Adipose tissue (tissue), 3 donors: ENCODE measurements around the gene MMP24OS. TPM values are rescaled to one million over a fixed set of nuclear protein-coding genes. Genes with fewer than 3 reads are reported as not detected.
"Not testable (repeated sequence)": the region's sequence is repeated elsewhere in the genome, so short reads cannot be mapped to it uniquely, and the experiment has no call there.

ENCODE experiments used
- H3K27ac ChIP-seq: one replicate; pipeline ENCODE4 v1.5.1; 2013; ENCODE audit warnings: low read depth, low read length
- WGBS, 3 donors: extraction: QIAGEN DNeasy Blood & Tissue Kit; methylation state at CpG; one replicate each; pipeline ENCODE4 v1.1.7; 2013; 5-methylcytosine and 5-hydroxymethylcytosine counted together
- polyA plus RNA-seq, 3 donors: library from polyadenylated mRNA; stranded (reverse); fragments of 200-250 nt; gene quantifications; one replicate each; pipeline ENCODE4 v1.2.3, GENCODE V29; 2013
- donor health status: healthy with polysubstance abuse.
- donor health status: Bipolar disorder and iron deficiency.
- donor health status: healthy.

MMP24OS gene
- polyA plus RNA-seq, 3 donors = 17.8 to 70.2 (median 57.9) TPM

DNA sequence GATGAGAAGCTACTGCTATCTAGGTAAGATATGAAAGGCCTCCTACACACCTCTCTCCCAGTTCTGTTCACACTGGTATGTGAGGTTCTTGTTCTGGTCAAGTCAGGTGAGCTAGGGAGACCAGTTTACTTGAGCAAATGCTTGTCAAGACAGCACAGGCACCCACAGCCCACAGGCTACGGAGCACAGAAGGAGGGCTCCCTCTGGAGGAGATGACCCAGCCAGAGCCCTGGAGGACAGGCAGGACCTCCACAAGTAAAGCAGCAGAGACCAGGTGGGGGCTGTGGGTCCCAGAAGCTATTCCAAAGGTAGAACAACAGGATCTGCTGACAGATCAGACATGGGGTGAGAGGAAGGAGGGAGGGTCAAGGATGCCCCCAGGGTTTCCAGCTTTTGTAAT is 13.2 kb downstream of the MMP24OS start:
- 60 to 77% (median 70%) methylated on average over 1 of the region's 1 CpG for WGBS, 3 donors
- no peak overlapping the region for H3K27ac ChIP-seq

DNA sequence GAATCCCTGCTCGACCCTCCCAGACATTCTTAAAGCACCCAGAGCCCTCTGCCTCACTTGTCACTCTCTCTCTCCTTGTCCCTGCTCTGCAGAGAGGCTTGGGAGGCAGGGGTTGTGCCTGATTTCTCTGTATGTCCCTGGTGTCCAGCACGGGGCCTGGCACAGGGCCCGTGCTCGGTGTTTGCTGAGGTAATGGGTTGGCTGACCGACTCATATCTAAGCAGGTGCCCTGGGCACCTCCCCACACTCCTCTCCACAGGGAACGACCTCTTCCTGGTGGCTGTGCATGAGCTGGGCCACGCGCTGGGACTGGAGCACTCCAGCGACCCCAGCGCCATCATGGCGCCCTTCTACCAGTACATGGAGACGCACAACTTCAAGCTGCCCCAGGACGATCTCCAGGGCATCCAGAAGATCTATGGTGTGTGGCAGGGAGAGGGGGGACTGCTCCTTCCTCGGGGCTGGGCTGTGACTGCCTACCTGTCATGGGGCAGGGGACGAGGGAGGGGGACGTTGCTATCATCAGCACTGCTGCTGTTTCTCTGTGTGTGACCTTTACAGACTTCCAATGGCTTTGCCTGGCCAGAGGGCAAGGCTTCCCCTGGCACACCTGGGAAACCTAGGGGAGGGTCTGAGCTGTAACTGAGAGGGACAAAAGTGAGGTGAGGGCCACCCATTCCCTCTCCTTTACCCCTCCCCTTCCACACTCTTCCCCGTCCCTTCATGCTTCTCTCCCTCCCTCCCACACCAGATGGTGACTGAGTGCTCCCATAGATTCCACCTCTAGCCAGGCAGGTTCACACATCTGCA is 14.2 kb downstream of the MMP24OS start:
- H3K27ac ChIP-seq = no peak overlapping the region
- WGBS, 3 donors = 56 to 77% (median 67%) methylated on average over 17 of the region's 17 CpGs

DNA sequence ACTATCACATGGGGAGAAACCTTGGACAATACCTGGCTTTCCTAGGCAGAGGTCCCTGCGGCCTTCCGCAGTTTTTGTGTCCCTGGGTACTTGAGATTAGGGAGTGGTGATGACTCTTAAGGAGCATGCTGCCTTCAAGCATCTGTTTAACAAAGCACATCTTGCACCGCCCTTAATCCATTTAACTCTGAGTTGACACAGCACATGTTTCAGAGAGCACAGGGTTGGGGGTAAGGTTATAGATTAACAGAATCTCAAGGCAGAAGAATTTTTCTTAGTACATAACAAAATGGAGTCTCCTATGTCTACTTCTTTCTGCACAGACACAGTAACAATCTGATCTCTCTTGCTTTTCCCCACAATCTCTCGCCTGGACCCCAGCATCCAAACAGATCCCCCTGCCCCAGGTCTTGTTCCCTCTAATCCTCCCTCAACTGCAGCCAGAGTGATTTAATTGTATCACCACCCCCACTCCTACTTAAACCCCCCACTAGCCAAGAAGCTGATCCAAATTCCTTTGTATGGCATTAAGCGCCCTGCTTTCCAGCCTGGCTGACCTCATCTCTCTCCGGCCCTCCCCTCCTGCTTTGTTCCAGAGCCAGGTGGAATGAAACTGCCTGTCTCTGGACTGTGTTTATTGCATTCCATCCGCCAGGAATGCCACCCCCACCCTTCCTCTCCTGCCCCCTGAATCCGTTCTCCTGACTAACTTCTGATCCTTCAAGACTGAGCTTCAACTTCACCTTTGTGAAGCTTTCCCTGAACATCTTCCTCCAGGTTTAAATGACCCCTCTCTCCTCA is 15.0 kb downstream of the MMP24OS start:
- H3K27ac ChIP-seq = not testable (repeated sequence)
- WGBS, 3 donors = 62 to 70% (median 64%) methylated on average over 5 of the region's 8 CpGs

DNA sequence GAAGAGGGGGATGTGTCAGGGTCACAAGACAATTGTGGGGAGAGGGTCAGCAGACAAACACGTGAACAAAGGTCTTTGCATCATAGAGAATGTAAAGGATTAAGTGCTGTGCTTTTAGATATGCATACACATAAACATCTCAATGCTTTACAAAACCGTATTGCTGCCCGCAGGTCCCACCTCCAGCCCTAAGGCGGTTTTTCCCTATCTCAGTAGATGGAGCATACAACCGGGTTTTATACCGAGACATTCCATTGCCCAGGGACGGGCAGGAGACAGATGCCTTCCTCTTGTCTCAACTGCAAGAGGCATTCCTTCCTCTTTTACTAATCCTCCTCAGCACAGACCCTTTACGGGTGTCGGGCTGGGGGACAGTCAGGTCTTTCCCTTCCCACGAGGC is 15.6 kb downstream of the MMP24OS start:
- H3K27ac ChIP-seq = not testable (repeated sequence)
- 63 to 78% (median 74%) methylated on average over 7 of the region's 10 CpGs for WGBS, 3 donors

DNA sequence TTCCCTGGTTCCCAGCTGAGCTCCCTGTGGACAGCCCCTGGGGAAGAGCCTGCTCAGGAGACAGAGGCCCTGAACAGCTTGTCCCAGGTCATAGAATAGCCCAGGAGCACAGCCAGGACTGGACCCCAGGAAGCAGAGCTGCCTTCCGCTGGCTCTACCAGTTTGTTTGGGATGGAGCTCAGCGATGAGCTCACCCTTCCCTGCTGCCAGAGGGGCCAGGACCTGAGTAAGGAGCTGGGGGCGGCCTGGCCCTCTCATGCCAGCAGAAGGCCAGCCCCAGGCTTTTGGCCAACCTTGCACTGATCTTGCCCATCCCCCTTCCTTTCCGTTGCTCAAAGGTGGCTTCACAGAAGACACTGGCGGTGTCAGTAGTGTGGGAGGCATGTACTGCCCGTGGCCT is 17.5 kb downstream of the MMP24OS start:
- WGBS, 3 donors = 86 to 99% (median 86%) methylated on average over 6 of the region's 6 CpGs
- no peak overlapping the region for H3K27ac ChIP-seq

DNA sequence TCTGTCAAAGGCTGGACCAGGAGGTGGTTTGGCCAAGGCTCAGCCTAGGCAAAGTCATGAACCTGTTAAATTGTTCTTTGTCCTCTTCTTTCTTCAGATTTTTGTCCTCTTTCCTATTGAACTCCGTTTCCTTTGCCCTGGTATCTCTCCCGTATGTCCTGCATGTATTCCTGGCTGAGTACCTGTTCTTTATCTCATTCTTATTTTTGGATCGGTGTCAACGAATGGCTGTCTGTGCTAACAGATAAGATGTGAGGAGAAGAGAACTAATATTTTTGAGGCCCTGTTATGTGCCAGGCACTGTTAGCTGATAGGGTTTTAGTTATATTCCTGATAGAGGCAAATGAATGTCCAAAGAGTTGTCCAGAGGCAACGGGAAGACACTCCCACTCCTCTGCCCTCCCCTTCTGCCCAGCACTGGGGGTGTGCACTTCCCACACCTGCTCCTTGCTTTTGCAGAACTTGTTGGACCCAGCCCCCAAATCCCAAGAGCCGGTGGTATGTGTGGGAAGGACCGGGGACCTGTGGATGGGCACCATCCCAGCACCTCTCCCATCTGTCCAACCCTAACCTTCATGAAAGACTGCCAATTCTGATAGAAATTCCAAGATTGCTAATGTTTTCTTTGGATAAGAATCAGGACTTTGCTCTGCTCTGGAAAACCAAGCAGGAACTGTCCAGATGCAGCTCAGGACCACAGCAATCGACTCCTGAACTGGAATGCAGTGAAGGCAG is 20.6 kb downstream of the MMP24OS start:
- no peak overlapping the region for H3K27ac ChIP-seq
- 36 to 67% (median 63%) methylated on average over 8 of the region's 8 CpGs for WGBS, 3 donors

DNA sequence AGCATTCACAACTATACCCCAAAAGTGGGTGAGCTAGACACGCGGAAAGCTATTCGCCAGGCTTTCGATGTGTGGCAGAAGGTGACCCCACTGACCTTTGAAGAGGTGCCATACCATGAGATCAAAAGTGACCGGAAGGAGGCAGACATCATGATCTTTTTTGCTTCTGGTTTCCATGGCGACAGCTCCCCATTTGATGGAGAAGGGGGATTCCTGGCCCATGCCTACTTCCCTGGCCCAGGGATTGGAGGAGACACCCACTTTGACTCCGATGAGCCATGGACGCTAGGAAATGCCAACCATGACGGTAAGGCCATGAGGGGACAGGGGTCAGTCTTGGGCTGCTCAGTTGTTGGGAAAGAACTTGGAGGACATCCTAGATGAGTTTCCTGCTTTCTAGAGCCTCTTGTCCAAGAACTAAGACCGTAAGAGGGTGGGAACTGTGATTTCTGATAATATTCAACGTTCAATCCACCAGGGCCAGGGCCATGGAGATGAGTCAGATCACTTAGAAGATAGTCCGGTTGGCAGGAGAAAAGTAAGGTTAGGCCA is 23.4 kb downstream of the MMP24OS start:
- 88 to 91% (median 90%) methylated on average over 12 of the region's 12 CpGs for WGBS, 3 donors
- H3K27ac ChIP-seq = no peak overlapping the region

DNA sequence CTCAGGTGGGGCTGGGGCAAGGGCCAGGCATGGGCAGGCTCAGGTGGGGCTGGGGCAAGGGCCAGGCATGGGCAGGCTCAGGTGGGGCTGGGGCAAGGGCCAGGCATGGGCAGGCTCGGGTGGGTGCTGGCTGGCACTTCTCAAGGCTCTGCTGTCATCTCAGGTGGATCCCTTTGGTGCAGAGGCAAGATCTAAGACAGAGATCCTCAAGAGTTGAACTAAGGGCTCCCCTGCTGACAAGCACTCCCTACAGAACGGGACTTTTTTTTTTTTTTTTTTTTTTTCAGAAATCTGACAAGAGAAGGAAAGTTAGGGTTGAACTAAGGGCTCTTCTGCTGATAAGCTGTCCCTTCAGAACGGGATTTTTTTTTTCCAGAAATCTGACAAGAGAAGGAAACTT is 24.9 kb downstream of the MMP24OS start:
- 72 to 81% (median 73%) methylated on average over 3 of the region's 3 CpGs for WGBS, 3 donors
- H3K27ac ChIP-seq = no peak overlapping the region

DNA sequence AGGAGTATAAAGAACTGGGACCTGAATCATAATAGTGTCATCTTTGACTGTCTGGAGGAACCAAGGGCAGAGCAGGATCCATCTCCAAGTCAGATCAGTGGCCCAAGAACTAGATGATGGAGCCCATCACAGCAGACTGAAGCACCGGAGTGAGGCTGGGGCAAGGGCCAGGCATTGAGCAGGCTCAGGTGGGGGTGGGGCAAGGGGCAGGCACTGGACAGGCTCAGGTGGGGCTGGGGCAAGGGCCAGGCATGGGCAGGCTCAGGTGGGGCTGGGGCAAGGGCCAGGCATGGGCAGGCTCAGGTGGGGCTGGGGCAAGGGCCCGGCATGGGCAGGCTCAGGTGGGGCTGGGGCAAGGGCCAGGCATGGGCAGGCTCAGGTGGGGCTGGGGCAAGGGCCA is 25.3 kb downstream of the MMP24OS start:
- WGBS, 3 donors = 93 to 100% (median 93%) methylated on average over 2 of the region's 2 CpGs
- not testable (repeated sequence) for H3K27ac ChIP-seq

DNA sequence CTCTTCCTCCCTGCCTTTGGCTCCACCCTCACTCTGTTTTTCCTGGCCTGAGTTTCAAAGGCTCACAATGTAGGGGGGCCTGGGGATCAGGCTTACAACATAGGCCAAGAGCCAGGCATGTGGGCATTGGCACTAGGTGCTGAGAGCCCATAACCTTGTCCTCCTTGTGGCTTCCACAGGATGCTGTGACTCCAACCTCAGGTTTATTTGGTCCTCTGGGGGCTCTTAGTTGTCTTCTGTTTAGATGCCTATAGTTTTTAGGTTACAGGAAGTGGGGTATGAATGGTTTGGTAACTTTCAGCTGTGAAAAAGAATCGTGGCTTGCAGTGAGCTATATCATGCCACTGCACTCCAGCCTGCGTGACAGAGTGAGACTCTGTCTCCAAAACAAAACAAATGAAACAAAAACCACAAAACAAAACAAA is 25.9 kb downstream of the MMP24OS start:
- H3K27ac ChIP-seq = no peak overlapping the region
- 53 to 71% (median 55%) methylated on average over 2 of the region's 2 CpGs for WGBS, 3 donors

DNA sequence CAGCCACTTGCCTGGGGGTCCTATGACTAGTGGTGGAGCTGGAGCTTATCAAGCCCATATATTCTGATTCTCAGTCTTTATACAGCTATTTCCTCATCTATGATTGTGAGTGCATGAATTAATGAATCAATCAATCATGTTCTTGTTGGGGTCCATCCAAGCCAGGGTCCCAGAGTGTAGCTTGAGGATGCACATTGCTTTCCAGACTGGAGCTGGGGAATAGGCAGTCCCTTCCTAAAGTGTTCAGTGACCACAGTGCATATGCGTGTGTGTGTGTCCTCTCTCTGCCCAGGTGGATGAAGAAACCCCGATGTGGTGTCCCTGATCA is 26.3 kb downstream of the MMP24OS start:
- no peak overlapping the region for H3K27ac ChIP-seq
- 89 to 96% (median 92%) methylated on average over 2 of the region's 2 CpGs for WGBS, 3 donors

DNA sequence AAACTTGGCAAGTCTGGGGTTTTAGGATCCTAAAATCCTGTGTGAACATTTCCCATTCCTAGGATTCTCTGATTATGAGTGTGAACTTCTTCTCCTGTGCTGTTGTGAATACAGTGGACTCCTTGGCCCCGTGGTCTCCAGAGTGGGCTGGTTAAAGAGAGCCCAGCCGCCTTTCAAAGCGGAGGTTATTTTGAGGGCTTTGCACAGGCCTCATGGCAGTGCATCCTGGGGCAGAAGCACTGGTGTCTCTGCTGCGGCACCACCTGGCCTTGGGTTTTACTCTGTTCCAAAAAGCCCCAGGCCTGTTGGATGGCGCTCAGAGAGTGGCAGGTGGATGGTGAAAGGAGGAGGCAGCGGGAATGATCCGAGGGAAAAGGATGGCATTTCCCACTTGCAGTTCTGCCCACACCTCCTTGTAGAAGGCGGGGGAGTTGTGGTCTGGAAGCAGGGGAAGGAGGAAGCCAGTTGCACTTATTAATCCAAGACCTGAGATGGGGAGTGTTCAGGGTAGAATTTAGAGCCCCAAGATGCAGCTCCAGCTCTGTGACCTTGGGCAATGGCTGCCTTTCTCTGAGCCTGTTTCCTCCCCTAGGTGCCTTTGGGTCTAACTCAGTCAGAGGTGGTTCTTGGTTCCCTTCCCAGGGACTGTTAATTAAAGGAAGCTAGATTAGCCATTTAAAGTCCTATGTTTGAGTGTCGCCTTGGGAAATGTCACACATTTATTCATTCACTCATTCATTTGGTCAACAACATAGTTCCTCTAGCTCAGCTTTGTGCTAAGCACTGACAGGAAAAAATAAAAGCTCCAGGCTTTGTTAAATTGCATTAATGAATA is 29.1 kb downstream of the MMP24OS start:
- WGBS, 3 donors = 82 to 89% (median 85%) methylated on average over 9 of the region's 9 CpGs
- H3K27ac ChIP-seq = no peak overlapping the region

DNA sequence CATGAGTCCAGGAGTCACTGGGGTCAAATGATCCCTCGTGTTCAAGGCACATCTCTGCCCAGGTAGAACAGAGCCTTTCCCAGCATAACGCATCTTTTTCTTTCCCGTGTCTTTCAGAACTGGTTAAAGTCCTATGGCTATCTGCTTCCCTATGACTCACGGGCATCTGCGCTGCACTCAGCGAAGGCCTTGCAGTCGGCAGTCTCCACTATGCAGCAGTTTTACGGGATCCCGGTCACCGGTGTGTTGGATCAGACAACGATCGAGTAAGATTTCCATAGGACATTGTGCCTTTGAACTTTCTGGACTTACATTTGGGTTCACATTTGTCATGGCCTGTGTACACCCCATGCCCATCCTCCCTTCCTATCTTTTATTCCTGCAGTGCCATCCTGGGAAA is 31.2 kb downstream of the MMP24OS start:
- WGBS, 3 donors = 92% methylated on average over 12 of the region's 12 CpGs
- no peak overlapping the region for H3K27ac ChIP-seq

DNA sequence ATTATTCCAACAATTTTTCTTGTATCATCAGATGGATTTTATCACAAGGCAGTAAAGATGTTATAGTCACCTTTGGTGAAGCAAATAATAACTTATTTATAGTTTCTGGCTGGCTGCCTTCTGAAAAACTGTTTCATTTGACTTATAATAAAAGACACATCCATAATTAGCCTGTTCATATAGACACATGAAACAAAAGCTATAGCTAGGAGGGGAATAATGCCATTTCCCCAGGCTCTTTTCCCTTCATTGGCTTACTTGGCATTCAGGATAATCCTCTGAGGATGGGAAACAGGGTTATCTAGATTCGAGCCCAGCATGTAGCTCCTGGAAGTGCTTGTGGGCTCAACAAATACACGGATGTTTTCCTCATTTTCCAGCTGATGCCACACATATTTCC is 33.9 kb downstream of the MMP24OS start:
- WGBS, 3 donors = 61 to 67% (median 63%) methylated on average over 2 of the region's 2 CpGs
- H3K27ac ChIP-seq = no peak overlapping the region

DNA sequence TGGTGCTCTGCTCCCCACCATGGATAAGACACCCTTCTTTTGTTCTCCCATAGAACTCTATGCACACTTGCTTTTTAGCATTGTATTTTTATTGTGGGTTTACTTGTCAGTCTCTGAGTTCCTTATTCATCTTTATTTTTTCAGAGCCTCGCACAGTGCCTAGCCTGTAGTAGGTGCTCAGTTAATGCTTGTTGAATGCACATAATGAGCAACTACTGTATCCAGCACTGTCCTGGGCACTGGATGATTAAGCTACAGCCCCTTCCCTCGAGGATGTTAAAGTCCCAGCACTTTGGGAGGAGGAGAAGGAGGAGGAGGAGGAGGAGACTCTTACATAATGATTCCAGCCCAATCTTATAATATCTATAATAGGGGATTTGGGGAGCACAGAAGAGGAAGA is 34.6 kb downstream of the MMP24OS start:
- 63 to 74% (median 64%) methylated on average over 2 of the region's 2 CpGs for WGBS, 3 donors
- no peak overlapping the region for H3K27ac ChIP-seq

DNA sequence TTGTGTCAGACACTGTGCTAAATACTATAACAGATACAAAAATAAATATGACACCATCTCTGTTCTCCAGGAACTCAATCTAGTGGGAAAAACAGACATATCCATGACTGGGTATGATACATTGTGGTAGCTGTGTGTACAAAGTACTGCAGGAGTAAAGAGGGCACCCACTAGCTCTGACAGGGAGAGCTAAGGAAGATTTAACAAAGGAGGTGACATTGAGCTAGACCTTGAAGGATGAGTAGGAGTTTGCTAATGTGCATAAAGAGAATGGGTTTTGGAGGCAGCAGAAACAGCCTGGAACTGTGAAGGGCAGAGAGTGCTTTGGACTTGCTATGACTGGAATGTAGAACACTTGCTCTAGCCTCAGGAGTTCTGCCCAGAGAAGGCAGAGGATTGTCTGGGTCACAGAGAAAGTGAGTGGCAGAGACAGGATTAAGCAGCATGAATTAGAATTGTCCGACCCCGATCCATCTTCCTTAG is 37.1 kb downstream of the MMP24OS start:
- H3K27ac ChIP-seq = no peak overlapping the region
- 89 to 100% (median 97%) methylated on average over 2 of the region's 2 CpGs for WGBS, 3 donors

DNA sequence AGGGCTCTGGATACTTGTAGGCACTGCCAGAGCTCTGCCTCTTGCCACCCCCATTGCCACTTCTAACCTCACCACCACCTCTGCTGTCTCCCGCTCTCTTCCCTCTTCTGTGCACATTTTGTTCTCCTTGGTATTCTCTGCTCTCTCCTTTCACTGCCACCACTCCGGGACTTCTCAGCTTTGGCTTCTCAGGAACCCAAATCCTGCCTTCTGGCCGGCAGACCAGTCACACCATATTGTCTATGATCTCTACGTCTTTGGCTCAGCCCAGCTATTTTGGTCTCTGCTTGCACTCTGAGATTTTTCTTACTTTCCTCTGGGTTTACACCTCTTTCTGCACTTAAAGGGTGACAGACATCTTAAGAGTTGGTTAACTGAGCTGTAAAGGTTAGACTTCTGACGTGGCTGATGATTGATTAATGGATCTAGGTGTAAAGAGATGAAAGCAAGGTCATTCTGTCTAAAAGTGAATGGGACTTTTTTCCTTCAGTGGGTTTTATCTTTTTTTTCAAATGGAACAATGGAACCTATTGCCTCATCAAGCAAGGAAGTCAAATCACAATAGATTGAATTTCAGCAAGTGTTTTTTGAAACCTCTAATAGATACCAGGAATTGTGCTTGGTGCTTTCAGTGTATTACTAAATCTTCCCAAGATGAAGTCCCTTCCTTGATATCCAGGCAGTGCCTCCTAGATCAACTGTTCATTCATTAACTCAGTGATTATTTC is 37.7 kb downstream of the MMP24OS start:
- 68 to 82% (median 80%) methylated on average over 5 of the region's 5 CpGs for WGBS, 3 donors

More for the DNA sequence above, 37.7 kb downstream of the MMP24OS start:
- H3K27ac ChIP-seq = no peak overlapping the region
